A549 (cell line): ENCODE measurements around the gene MED14. TPM values are rescaled to one million over a fixed set of nuclear protein-coding genes. Genes with fewer than 3 reads are reported as not detected.
A peak's percentile ranks its signal among the peaks of the same experiment; 100 is the strongest.

Experiments used
- ATAC-seq, 2 experiments: fragments of 200-7000 bp in 1 of 2; fragments of >200 bp in 1 of 2; cut with Nextera tagmentation in 1 of 2; cut with Tn5 transposase in 1 of 2; 3 replicates each; pipeline versions ENCODE4 v1.8.0 to v1.9.1; 2018 to 2020; ENCODE audit warnings: mild to moderate bottlenecking in 1 of 2, moderate library complexity in 1 of 2
- CTCF ChIA-PET: fragments of 300-600 bp; sonication (Branson Sonifier 250); formaldehyde crosslinking; extraction: SDS; loops from one replicate; lab custom pipeline; 2021; ENCODE audit warnings: antibody characterized with exemption, inconsistent platforms; lab: Yijun Ruan, JAX
- POLR2A ChIA-PET: fragments of 350-600 bp; formaldehyde crosslinking; extraction: SDS; loops from one replicate; lab custom pipeline; 2021; ENCODE audit warnings: antibody characterized with exemption, inconsistent platforms; lab: Yijun Ruan, JAX
- DNase-seq, 2 experiments: peaks; one replicate each; pipeline versions ENCODE4 v3.0.0 to v3.0.0-alpha.2; 2011 to 2016; ENCODE audit warnings: low read depth in 1 of 2, low spot score in 1 of 2
- FAIRE-seq: peaks from 2 replicates; lab custom pipeline; 2011; peaks lifted over from hg19 to GRCh38; lab: Jason Lieb, UNC
- H3K27ac ChIP-seq, 2 experiments: fragments of >200 bp; sonication (Bioruptor Twin); formaldehyde crosslinking; 3 replicates each; pipeline ENCODE4 v1.5.1; 2016 to 2017
- H3K4me1 ChIP-seq: fragments of >200 bp; sonication (Bioruptor Twin); formaldehyde crosslinking; 3 replicates; pipeline ENCODE4 v1.6.1; 2016
- H3K4me2 ChIP-seq: fragments of >200 bp; sonication (Bioruptor Twin); formaldehyde crosslinking; 3 replicates; pipeline ENCODE4 v1.6.1; 2016
- H3K4me3 ChIP-seq: fragments of >200 bp; sonication (Bioruptor Twin); formaldehyde crosslinking; 3 replicates; pipeline ENCODE4 v1.5.1; 2016
- H3K9me3 ChIP-seq: fragments of >200 bp; sonication (Bioruptor Twin); formaldehyde crosslinking; 3 replicates; pipeline ENCODE4 v1.6.1; 2016
- ATOH8 ChIP-seq: fragments of 250-450 bp; sonication (Bioruptor Pico); IDR thresholded peaks from 2 replicates; pipeline ENCODE4 v1.5.0; 2020; ENCODE audit warnings: low read depth, mild to moderate bottlenecking, moderate library complexity
- BHLHE40 ChIP-seq: IDR thresholded peaks from 2 replicates; pipeline ENCODE4 v1.6.1; 2012; ENCODE audit warnings: low read depth, low read length, inconsistent platforms
- CBX8 ChIP-seq: fragments of 200-600 bp; sonication (generic); IDR thresholded peaks from 2 replicates; pipeline ENCODE4 v1.6.1; 2016
- CHD2 ChIP-seq: fragments of 150-350 bp; IDR thresholded peaks from 2 replicates; pipeline ENCODE4 v1.6.1; 2014; ENCODE audit warnings: low read length; ENCODE audit not compliant: partially characterized antibody
- CTCF ChIP-seq: fragments of >200 bp; sonication (Bioruptor Twin); formaldehyde crosslinking; IDR thresholded peaks from 3 replicates; pipeline ENCODE4 v1.5.1; 2016
- E2F6 ChIP-seq: IDR thresholded peaks from 2 replicates; pipeline ENCODE4 v1.6.1; 2012; ENCODE audit warnings: low read depth, borderline replicate concordance
- EHF ChIP-seq: fragments of 250-450 bp; sonication (Bioruptor Pico); IDR thresholded peaks from 2 replicates; pipeline ENCODE4 v1.5.0; 2020; ENCODE audit warnings: mild to moderate bottlenecking
- EHMT2 ChIP-seq: fragments of 200-600 bp; sonication (generic); IDR thresholded peaks from 2 replicates; pipeline ENCODE4 v1.6.1; 2016; ENCODE audit warnings: antibody characterized with exemption, low read depth, mild to moderate bottlenecking, moderate library complexity
- ELK1 ChIP-seq: fragments of 150-350 bp; IDR thresholded peaks from 2 replicates; pipeline ENCODE4 v1.6.1; 2014; ENCODE audit warnings: low read depth, mild to moderate bottlenecking, low read length
- FOSB ChIP-seq: fragments of 250-450 bp; sonication (Bioruptor Pico); IDR thresholded peaks from 2 replicates; pipeline ENCODE4 v1.5.0; 2020; ENCODE audit warnings: mild to moderate bottlenecking, moderate library complexity
- FOSL2 ChIP-seq, 2 experiments: fragments of 450-650 bp in 1 of 2; fragments of >200 bp in 1 of 2; sonication (Bioruptor Twin) in 1 of 2; formaldehyde crosslinking; IDR thresholded peaks; 2 replicates each; pipeline versions ENCODE4 v1.5.0 to v1.6.1; 2016 to 2020; ENCODE audit warnings: mild to moderate bottlenecking in 1 of 2, moderate library complexity in 1 of 2
- GATA3 ChIP-seq: IDR thresholded peaks from 2 replicates; pipeline ENCODE4 v1.6.1; 2012; ENCODE audit warnings: borderline replicate concordance
- HES2 ChIP-seq: fragments of >200 bp; sonication (Bioruptor Twin); formaldehyde crosslinking; IDR thresholded peaks from 2 replicates; pipeline ENCODE4 v1.6.1; 2016
- JUN ChIP-seq, 2 experiments: fragments of >200 bp; sonication (Bioruptor Twin); formaldehyde crosslinking; IDR thresholded peaks; 2 replicates in 1 of 2; 3 replicates in 1 of 2; pipeline ENCODE4 v1.6.1; 2016 to 2017
- KDM1A ChIP-seq: fragments of 200-600 bp; sonication (generic); IDR thresholded peaks from 2 replicates; pipeline ENCODE4 v1.6.1; 2016; ENCODE audit warnings: low read depth, mild to moderate bottlenecking
- MAFK ChIP-seq: fragments of 450-650 bp; IDR thresholded peaks from 2 replicates; pipeline ENCODE4 v1.6.1; 2014; ENCODE audit not compliant: partially characterized antibody
- MAZ ChIP-seq: fragments of 150-350 bp; IDR thresholded peaks from 2 replicates; pipeline ENCODE4 v1.6.1; 2014; ENCODE audit warnings: antibody characterized with exemption, low read depth, low read length, borderline replicate concordance
- NFE2L2 ChIP-seq: fragments of 150-350 bp; conservative IDR thresholded peaks from 2 replicates; pipeline ENCODE4 v1.6.1; 2014; ENCODE audit warnings: low read length
- NPAS2 ChIP-seq: fragments of 250-450 bp; sonication (Bioruptor Pico); IDR thresholded peaks from 2 replicates; pipeline ENCODE4 v1.8.0; 2022; ENCODE audit warnings: mild to moderate bottlenecking, moderate library complexity, borderline replicate concordance
- POLR2A ChIP-seq: IDR thresholded peaks from 2 replicates; pipeline ENCODE4 v1.6.1; 2012; ENCODE audit warnings: mild to moderate bottlenecking, low read length
- POLR2AphosphoS2 ChIP-seq: conservative IDR thresholded peaks from 2 replicates; pipeline ENCODE4 v1.6.1; 2012; ENCODE audit warnings: low read length, improper control_type of control experiment, inconsistent platforms
- RAD21 ChIP-seq, 2 experiments: fragments of >200 bp in 1 of 2; sonication (Bioruptor Twin) in 1 of 2; formaldehyde crosslinking in 1 of 2; IDR thresholded peaks in 1 of 2; conservative IDR thresholded peaks in 1 of 2; 2 replicates in 1 of 2; 3 replicates in 1 of 2; pipeline ENCODE4 v1.6.1; 2012 to 2018; ENCODE audit warnings: inconsistent platforms in 1 of 2
- REST ChIP-seq: fragments of 200-600 bp; sonication (generic); IDR thresholded peaks from 2 replicates; pipeline ENCODE4 v1.6.1; 2016; ENCODE audit warnings: antibody characterized with exemption, mild to moderate bottlenecking, moderate library complexity
- RNF2 ChIP-seq: fragments of 200-600 bp; sonication (generic); IDR thresholded peaks from 2 replicates; pipeline ENCODE4 v1.6.1; 2016; ENCODE audit warnings: low read depth, mild to moderate bottlenecking, antibody characterized with exemption, moderate library complexity, borderline replicate concordance
- SMC3 ChIP-seq: fragments of >200 bp; sonication (Bioruptor Twin); formaldehyde crosslinking; IDR thresholded peaks from 3 replicates; pipeline ENCODE4 v1.6.1; 2018; ENCODE audit warnings: inconsistent platforms
- SREBF2 ChIP-seq: fragments of 450-650 bp; IDR thresholded peaks from 2 replicates; pipeline ENCODE4 v1.6.1; 2014; ENCODE audit warnings: mild to moderate bottlenecking, moderate library complexity
- TP53 ChIP-seq: fragments of 250-450 bp; sonication (Bioruptor Pico); IDR thresholded peaks from 2 replicates; pipeline ENCODE4 v1.5.0; 2021; ENCODE audit warnings: mild to moderate bottlenecking, moderate library complexity
- ZC3H11A ChIP-seq: fragments of 450-650 bp; IDR thresholded peaks from 2 replicates; pipeline ENCODE4 v1.6.1; 2014; ENCODE audit warnings: antibody characterized with exemption, mild to moderate bottlenecking
- ZFP36 ChIP-seq: fragments of 450-650 bp; IDR thresholded peaks from 2 replicates; pipeline ENCODE4 v1.6.1; 2014; ENCODE audit warnings: borderline replicate concordance; ENCODE audit not compliant: partially characterized antibody
- ZSCAN20 ChIP-seq: fragments of 250-450 bp; sonication (Bioruptor Pico); IDR thresholded peaks from 2 replicates; pipeline ENCODE4 v1.8.0; 2022; ENCODE audit warnings: mild to moderate bottlenecking, moderate library complexity
- WGBS: methylation state at CpG from one replicate; pipeline ENCODE4 v1.1.6; 2017; ENCODE audit errors: missing lambda C conversion rate; 5-methylcytosine and 5-hydroxymethylcytosine counted together
- polyA minus RNA-seq: library from RNA; depleted of rRNA, polyadenylated mRNA; stranded (reverse); fragments of >200 nt; gene quantifications from 2 replicates; pipeline ENCODE4 v1.2.3, GENCODE V29; 2011; rRNA and poly(A)+ RNA removed
- polyA plus RNA-seq, 4 experiments: library from polyadenylated mRNA; depleted of rRNA in 3 of 4; stranded (reverse); fragments of >200 nt; fragmentation: RNase III in 1 of 4; extraction: RNeasy Plus Mini Kit Qiagen cat#74134 plus additional on column Dnase treatment in 1 of 4; gene quantifications; 2 replicates in 3 of 4; 3 replicates in 1 of 4; pipeline ENCODE4 v1.2.3, GENCODE V29; 2011 to 2017

The MED14 gene
- polyA plus RNA-seq (2011; rRNA removed) (62.0 and 82.6 TPM in 2 replicates), polyA plus RNA-seq (2017; fragmentation: RNase III; extraction: RNeasy Plus Mini Kit Qiagen cat#74134 plus additional on column Dnase treatment) (22.5 to 26.8 TPM (median 23.5 TPM) in 3 replicates), polyA minus RNA-seq (69.6 and 90.6 TPM in 2 replicates)
- 24.3 and 27.1 TPM in 2 replicates for polyA plus RNA-seq (2012; cell fraction: cytosol; rRNA removed)
- polyA plus RNA-seq (2012; cell fraction: nucleus; rRNA removed), result 27.7 and 36.9 TPM in 2 replicates

GRCh38 chrX:40735325-40736169 is at the start of gene MED14:
MED14 (minus strand) TSS chrX:40735542; CDS start chrX:40735412, 130 bp downstream.
- Histone ChIP-seq H3K27ac (peak within 1 kb of the TSS; percentile 94 to 95), H3K4me2 (peak within 1 kb of the TSS; percentile 86), H3K4me1 (peaks cover 27% of the 10 kb centered on the region; the same call in 2 of the 3 replicates), H3K9me3 (no peaks in the 10 kb centered on the region), H3K4me3 (peak within 1 kb of the TSS; percentile 94)
- WGBS, result 0% methylated on average over 4 of the region's 88 CpGs
- POLR2A ChIA-PET, result interaction anchor here (1.1 to 1.8 kb wide), 2 partner anchors 275 to 350 kb away, joined by 3 to 9 read pairs; partner anchors contain the start of gene USP9X
- peak; percentile 86 for FAIRE-seq
- CTCF ChIA-PET, result interaction anchor here (1.0 to 1.5 kb wide), 4 partner anchors 46 to 181 kb away, joined by 3 to 4 read pairs (median 3); no protein-coding TSS in a partner anchor
- DNase-seq, result peak; percentile 57 to 94
- peak; percentile 96 to 97 for ATAC-seq
- TF ChIP-seq GATA3, result no peak
- TF ChIP-seq ZC3H11A, result no peak
- no peak for TF ChIP-seq ZSCAN20 (CRISPR knock-in tag)
- no peak for TF ChIP-seq EHMT2
- peak; percentile 32 for TF ChIP-seq POLR2A
- peak; percentile 24; the same call in 2 of the 3 replicates for TF ChIP-seq CTCF
- no peak; the same call in 1 of the 2 replicates for TF ChIP-seq E2F6
- TF ChIP-seq RNF2, result no peak
- TF ChIP-seq ZFP36, result no peak
- no peak for TF ChIP-seq MAZ
- no peak for TF ChIP-seq BHLHE40
- no peak for TF ChIP-seq ELK1
- 0 out of 3 replicates have a peak, but pooled peaks have one; percentile 10 for TF ChIP-seq SMC3
- no peak for TF ChIP-seq SREBF2
- TF ChIP-seq EHF (CRISPR knock-in tag), result no peak
- TF ChIP-seq KDM1A, result no peak
- no peak for TF ChIP-seq FOSL2 (IDR thresholded peaks at IDR 0.05)
- TF ChIP-seq FOSL2 (CRISPR knock-in tag; IDR thresholded peaks at IDR 0.05), result no peak
- TF ChIP-seq ATOH8 (CRISPR knock-in tag), result no peak
- no peak for TF ChIP-seq CBX8
- no peak for TF ChIP-seq FOSB (CRISPR knock-in tag)
- TF ChIP-seq NFE2L2, result no peak
- no peak for TF ChIP-seq HES2
- TF ChIP-seq RAD21 (conservative IDR thresholded peaks at IDR 0.05 in 1 of 2, IDR thresholded peaks at IDR 0.05 in 1 of 2), result 0 out of 5 replicates have a peak, but pooled peaks have one; percentile 17
- TF ChIP-seq CHD2, result no peak
- no peak for TF ChIP-seq REST
- peak in 1 of 2 experiments; percentile 32; a peak in 2 of 5 replicates for TF ChIP-seq JUN (IDR thresholded peaks at IDR 0.05)
- TF ChIP-seq NPAS2 (CRISPR knock-in tag), result no peak
- no peak for TF ChIP-seq POLR2AphosphoS2
- TF ChIP-seq TP53 (CRISPR knock-in tag), result no peak
- TF ChIP-seq MAFK, result no peak
